Adrenal gland (tissue), 12 donors: ENCODE data around the gene RBMS1. TPM values are rescaled to one million over a fixed set of nuclear protein-coding genes. Genes with fewer than 3 reads are reported as not detected.

Source experiments
- DNase-seq, 7 donors: peaks; one replicate each; pipeline ENCODE4 v3.0.0-alpha.2; 2019 to 2020
- H3K27ac ChIP-seq, 5 donors: fragments of 200-600 bp; sonication (generic) in 4 of 5; 1 replicate in 3 of 5; 2 replicates in 2 of 5; pipeline versions ENCODE4 v1.5.1 to v1.8.0; 2016 to 2020; ENCODE audit warnings: mild to moderate bottlenecking in 1 of 5
- H3K27me3 ChIP-seq: fragments of 200-600 bp; 2 replicates; pipeline ENCODE4 v1.8.0; 2021
- H3K36me3 ChIP-seq, 2 donors: fragments of 200-600 bp; replicated peaks in 1 of 2; 1 replicate in 1 of 2; 2 replicates in 1 of 2; pipeline versions ENCODE4 v1.5.1 to v1.8.0; 2018 to 2022
- H3K4me1 ChIP-seq, 2 donors: fragments of 200-600 bp; replicated peaks in 1 of 2; 1 replicate in 1 of 2; 2 replicates in 1 of 2; pipeline versions ENCODE4 v1.5.1 to v1.8.0; 2018 to 2021
- H3K4me3 ChIP-seq, 4 donors: fragments of 200-600 bp; sonication (generic) in 3 of 4; one replicate each; pipeline ENCODE4 v1.5.1; 2016 to 2018
- H3K9me3 ChIP-seq, 3 donors: fragments of 200-600 bp; sonication (generic) in 1 of 3; replicated peaks in 1 of 3; 1 replicate in 2 of 3; 2 replicates in 1 of 3; pipeline versions ENCODE4 v1.5.1 to v1.8.0; 2016 to 2021
- CTCF ChIP-seq, 6 experiments: fragments of 450-650 bp in 4 of 6; fragments of 200-600 bp in 2 of 6; sonication (generic) in 1 of 6; IDR thresholded peaks; 1 replicate in 5 of 6; 2 replicates in 1 of 6; pipeline versions ENCODE4 v1.5.1 to v1.8.0; 2016 to 2021; ENCODE audit warnings: antibody characterized with exemption in 6 of 6, mild to moderate bottlenecking in 2 of 6, moderate library complexity in 1 of 6
- POLR2A ChIP-seq, 2 donors: fragments of 450-650 bp; IDR thresholded peaks; one replicate each; pipeline ENCODE4 v1.6.1; 2017; ENCODE audit warnings: antibody characterized with exemption in 2 of 2, mild to moderate bottlenecking in 2 of 2, moderate library complexity in 1 of 2
- WGBS, 4 donors: extraction: QIAGEN DNeasy Blood & Tissue Kit in 2 of 4; methylation state at CpG; one replicate each; pipeline versions ENCODE4 v1.1.5 to v1.1.7; 2013 to 2017; 5-methylcytosine and 5-hydroxymethylcytosine counted together
- intact Hi-C, 2 donors: fragments of 100-400 bp; cut with DNase I; formaldehyde crosslinking; loops; one replicate each; pipeline versions ENCODE4 v1.14.1 to v1.15.0; 2022 to 2023
- polyA plus RNA-seq, 3 donors: library from polyadenylated mRNA; stranded (reverse); fragments of 200-250 nt in 2 of 3; fragments of 350-450 nt in 1 of 3; fragmentation: Illumina TruSeq in 1 of 3; extraction: RNeasy Lipid Tissue Mini Kit (QIAGEN cat#74804) in 1 of 3; gene quantifications; one replicate each; pipeline ENCODE4 v1.2.3, GENCODE V29; 2013 to 2014
- total RNA-seq, 9 donors: library from RNA; depleted of rRNA in 4 of 9; stranded (reverse); fragments of >200 nt in 4 of 9; fragments of 120-200 nt in 1 of 9; fragmentation: NEBNext Ultra II Directional in 1 of 9; extraction: Animal tissue kit (Norgen Biotek cat#: 25700) in 1 of 9; gene quantifications; one replicate each; pipeline versions ENCODE4 v1.1.0 to v1.2.4, GENCODE V29; 2013 to 2023
- donor health status: healthy with polysubstance abuse.
- donor health status: Bipolar disorder and iron deficiency.
- donor health status: DM: yes; HTN: yes; CAD: no.
- donor health status: DM: no; HTN: no; CAD: no.
- donor health status: DM: no; HTN: no; CAD: no.
- donor health status: DM: yes; HTN: yes; CAD: no.

The RBMS1 gene
- total and polyA plus RNA-seq, 12 donors, result 24.2 to 62.1 (median 37.1) TPM

DNA sequence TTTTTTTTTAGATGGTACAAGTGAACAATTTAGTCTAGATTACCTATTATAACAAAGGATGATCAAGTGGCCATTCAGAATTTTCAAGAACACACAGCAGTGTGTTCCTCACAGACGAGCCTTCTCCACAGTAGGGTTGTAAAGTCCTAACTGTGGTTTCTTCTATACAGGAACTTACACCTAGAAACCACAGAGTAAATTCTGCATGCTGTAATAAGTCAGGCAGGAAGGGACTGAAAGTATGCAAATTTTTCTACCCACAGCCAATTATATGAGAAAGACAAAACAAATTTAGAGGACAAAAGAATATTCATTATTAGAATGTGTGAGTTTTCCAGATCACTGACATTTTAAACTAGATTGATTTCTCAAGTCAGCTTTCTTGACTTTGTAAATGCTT lies 99.5 kb downstream of the RBMS1 start:
- peaks cover 4 to 44% of the 10 kb centered on the region in 2 donors for H3K4me1 ChIP-seq
- intact Hi-C loops, result no loop called here
- 55 to 73% (median 63%) methylated on average over 1 of the region's 1 CpG for WGBS, 4 donors
- TF ChIP-seq CTCF (IDR thresholded peaks at IDR 0.05) (no peak), POLR2A (IDR thresholded peaks at IDR 0.05) (no peak)
- H3K4me3 ChIP-seq, result no peak overlapping the region
- no peaks in the 10 kb centered on the region for H3K36me3 ChIP-seq
- H3K27me3 ChIP-seq, result no peaks in the 10 kb centered on the region
- DNase-seq, result no peak
- no peak overlapping the region for H3K27ac ChIP-seq
- H3K9me3 ChIP-seq, result no peaks in the 10 kb centered on the region

DNA sequence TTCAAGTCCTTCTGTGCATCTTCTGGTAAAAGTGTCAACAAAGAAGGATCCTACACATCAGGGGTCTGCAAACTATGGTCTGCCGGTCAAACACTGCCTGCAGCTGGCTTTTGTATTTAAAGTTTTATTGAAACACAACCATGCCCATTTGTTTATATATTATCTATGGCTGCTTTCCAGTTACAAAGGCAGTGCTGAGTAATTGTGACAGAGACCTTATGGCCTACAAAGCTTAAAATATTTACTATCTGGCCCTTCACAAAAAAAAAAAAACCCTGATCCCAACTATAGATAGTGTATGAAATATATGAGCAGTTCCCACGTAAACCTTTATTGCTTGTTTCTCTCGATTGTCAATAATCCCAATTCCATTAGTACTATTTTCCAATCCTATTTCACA lies 101.4 kb downstream of the RBMS1 start:
- intact Hi-C loops, result no loop called here
- Histone ChIP-seq H3K9me3 (no peaks in the 10 kb centered on the region), H3K36me3 (no peaks in the 10 kb centered on the region), H3K4me3 (no peak overlapping the region), H3K27me3 (no peaks in the 10 kb centered on the region), H3K4me1 (peaks cover 13 to 58% of the 10 kb centered on the region in 2 donors), H3K27ac (no peak overlapping the region)
- DNase-seq, result no peak
- TF ChIP-seq CTCF (IDR thresholded peaks at IDR 0.05), result no peak
- no peak for TF ChIP-seq POLR2A (IDR thresholded peaks at IDR 0.05)
- 88 to 95% (median 94%) methylated on average over 3 of the region's 3 CpGs for WGBS, 4 donors

GRCh38 chr2:160390544-160391455 lies 102.8 kb downstream of the RBMS1 start:
- Histone ChIP-seq H3K27me3 (no peaks in the 10 kb centered on the region), H3K9me3 (no peaks in the 10 kb centered on the region), H3K36me3 (no peaks in the 10 kb centered on the region), H3K4me3 (no peak overlapping the region), H3K27ac (peak overlapping the region in 1 of 5 donors; percentile 26), H3K4me1 (peaks cover 18 to 63% of the 10 kb centered on the region in 2 donors)
- WGBS, 4 donors, result 75 to 85% (median 79%) methylated on average over 7 of the region's 7 CpGs
- DNase-seq, result no peak
- intact Hi-C loops, result no loop called here
- TF ChIP-seq CTCF (IDR thresholded peaks at IDR 0.05) (no peak), POLR2A (IDR thresholded peaks at IDR 0.05) (no peak)

DNA sequence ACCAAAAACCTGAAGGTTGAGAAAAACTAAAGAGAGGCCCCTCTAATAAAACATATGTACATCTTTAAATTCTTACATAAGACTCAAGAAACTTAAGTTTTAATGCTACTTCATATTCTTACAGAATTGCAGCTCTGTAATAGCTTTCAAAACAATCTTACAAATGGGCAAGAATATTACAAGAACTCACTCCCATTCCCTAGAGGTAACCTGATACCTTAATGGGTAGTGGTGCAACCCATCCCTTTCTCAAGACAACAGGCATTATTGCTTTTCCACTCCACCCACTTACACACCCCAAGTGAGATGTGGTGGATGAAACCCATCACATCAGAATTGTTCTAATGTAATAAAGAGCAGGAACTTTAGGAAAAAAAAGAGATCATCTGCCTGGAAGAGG lies 103.7 kb downstream of the RBMS1 start:
- Histone ChIP-seq H3K4me1 (peaks cover 18 to 57% of the 10 kb centered on the region in 2 donors), H3K27ac (no peak overlapping the region), H3K27me3 (no peaks in the 10 kb centered on the region), H3K4me3 (no peak overlapping the region), H3K36me3 (no peaks in the 10 kb centered on the region), H3K9me3 (no peaks in the 10 kb centered on the region)
- DNase-seq, result no peak
- no peak for TF ChIP-seq CTCF (IDR thresholded peaks at IDR 0.05)
- no peak for TF ChIP-seq POLR2A (IDR thresholded peaks at IDR 0.05)
- intact Hi-C loops, result no loop called here
